Osteocyte (in vitro differentiated cells): Measurements from ENCODE around the gene CUL1. TPM values are rescaled to one million over a fixed set of nuclear protein-coding genes. Genes with fewer than 3 reads are reported as not detected.

ENCODE experiments used
- DNase-seq: peaks from one replicate; pipeline ENCODE4 v3.0.0; 2021; ENCODE audit warnings: mixed read lengths; ENCODE audit not compliant: unreplicated experiment; ENCODE audit errors: extremely low spot score
- H3K27ac Mint-ChIP-seq: one replicate; pipeline ENCODE4 v1.8.0; 2021; ENCODE audit warnings: mild to moderate bottlenecking, mixed read lengths; ENCODE audit not compliant: unreplicated experiment
- H3K27me3 Mint-ChIP-seq: one replicate; pipeline ENCODE4 v1.8.0; 2021; ENCODE audit warnings: mixed read lengths; ENCODE audit not compliant: unreplicated experiment
- H3K36me3 Mint-ChIP-seq: one replicate; pipeline ENCODE4 v1.8.0; 2021; ENCODE audit warnings: mixed read lengths; ENCODE audit not compliant: unreplicated experiment
- H3K4me1 Mint-ChIP-seq: one replicate; pipeline ENCODE4 v1.8.0; 2021; ENCODE audit warnings: mixed read lengths; ENCODE audit not compliant: unreplicated experiment
- H3K4me3 Mint-ChIP-seq: one replicate; pipeline ENCODE4 v1.8.0; 2021; ENCODE audit warnings: mild to moderate bottlenecking, moderate library complexity, mixed read lengths; ENCODE audit not compliant: unreplicated experiment
- H3K9me3 Mint-ChIP-seq: one replicate; pipeline ENCODE4 v1.8.0; 2021; ENCODE audit warnings: mixed read lengths; ENCODE audit not compliant: unreplicated experiment
- total RNA-seq: library from RNA; stranded (reverse); gene quantifications from 2 replicates; pipeline ENCODE4 v1.2.1, GENCODE V29; 2021
- TF ChIP-seq, protein P1 (sequence below): fragments of 200-600 bp; sonication (generic); IDR thresholded peaks from 2 replicates; pipeline ENCODE4 v1.5.0; 2021; ENCODE audit warnings: antibody characterized with exemption, mild to moderate bottlenecking, moderate library complexity

CUL1 gene
- total RNA-seq, 1 donor from 2014 or later: 45.6 TPM

- Mint-ChIP-seq H3K4me1 (no peaks in the 10 kb centered on the region), H3K27me3 (no peaks in the 10 kb centered on the region), H3K9me3 (no peaks in the 10 kb centered on the region), H3K27ac (no peak overlapping the region), H3K36me3 (peaks cover 39% of the 10 kb centered on the region), H3K4me3 (no peak overlapping the region)
- no peak for DNase-seq
- TF ChIP-seq, protein P1, sequence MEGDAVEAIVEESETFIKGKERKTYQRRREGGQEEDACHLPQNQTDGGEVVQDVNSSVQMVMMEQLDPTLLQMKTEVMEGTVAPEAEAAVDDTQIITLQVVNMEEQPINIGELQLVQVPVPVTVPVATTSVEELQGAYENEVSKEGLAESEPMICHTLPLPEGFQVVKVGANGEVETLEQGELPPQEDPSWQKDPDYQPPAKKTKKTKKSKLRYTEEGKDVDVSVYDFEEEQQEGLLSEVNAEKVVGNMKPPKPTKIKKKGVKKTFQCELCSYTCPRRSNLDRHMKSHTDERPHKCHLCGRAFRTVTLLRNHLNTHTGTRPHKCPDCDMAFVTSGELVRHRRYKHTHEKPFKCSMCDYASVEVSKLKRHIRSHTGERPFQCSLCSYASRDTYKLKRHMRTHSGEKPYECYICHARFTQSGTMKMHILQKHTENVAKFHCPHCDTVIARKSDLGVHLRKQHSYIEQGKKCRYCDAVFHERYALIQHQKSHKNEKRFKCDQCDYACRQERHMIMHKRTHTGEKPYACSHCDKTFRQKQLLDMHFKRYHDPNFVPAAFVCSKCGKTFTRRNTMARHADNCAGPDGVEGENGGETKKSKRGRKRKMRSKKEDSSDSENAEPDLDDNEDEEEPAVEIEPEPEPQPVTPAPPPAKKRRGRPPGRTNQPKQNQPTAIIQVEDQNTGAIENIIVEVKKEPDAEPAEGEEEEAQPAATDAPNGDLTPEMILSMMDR: no peak
These were observed 84.2 kb downstream of the CUL1 start for GRCh38 chr7:148782757-148783456.

DNA sequence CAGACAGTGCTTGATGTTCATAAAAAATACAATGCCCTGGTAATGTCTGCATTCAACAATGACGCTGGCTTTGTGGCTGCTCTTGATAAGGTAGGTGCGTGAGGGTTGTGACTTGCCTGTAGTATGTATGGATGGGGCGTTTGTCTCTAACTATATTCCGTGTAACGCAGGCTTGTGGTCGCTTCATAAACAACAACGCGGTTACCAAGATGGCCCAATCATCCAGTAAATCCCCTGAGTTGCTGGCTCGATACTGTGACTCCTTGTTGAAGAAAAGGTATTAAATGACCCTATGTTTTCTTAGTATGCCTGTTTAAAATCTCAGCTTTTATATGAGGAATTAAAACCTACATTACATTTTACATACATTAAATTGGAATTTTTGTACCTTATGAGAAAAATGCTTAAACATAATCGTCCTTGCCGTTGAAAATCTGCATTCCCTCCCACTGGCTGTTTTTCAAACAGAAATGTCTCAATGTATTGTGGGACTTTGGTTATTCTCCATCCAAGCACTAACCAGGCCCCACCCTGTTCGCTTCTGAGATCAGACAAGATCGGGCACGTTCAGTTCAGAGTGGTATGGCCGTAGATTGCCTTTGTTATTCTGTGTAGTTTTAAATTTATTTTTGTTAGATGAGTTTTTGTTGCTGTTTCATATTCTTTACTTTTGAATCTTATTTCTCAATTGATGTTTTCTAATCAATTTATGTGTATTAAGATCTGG lies 85.3 kb downstream of the CUL1 start:
- no peaks in the 10 kb centered on the region for H3K27me3 Mint-ChIP-seq
- H3K36me3 Mint-ChIP-seq: peaks cover 46% of the 10 kb centered on the region
- no peak overlapping the region for H3K4me3 Mint-ChIP-seq
- no peak overlapping the region for H3K27ac Mint-ChIP-seq
- H3K4me1 Mint-ChIP-seq: no peaks in the 10 kb centered on the region
- TF ChIP-seq, protein P1: no peak
- DNase-seq: no peak
- H3K9me3 Mint-ChIP-seq: no peaks in the 10 kb centered on the region

- Mint-ChIP-seq H3K9me3 (no peaks in the 10 kb centered on the region), H3K36me3 (peaks cover 58% of the 10 kb centered on the region), H3K4me1 (no peaks in the 10 kb centered on the region), H3K4me3 (no peak overlapping the region), H3K27me3 (no peaks in the 10 kb centered on the region), H3K27ac (no peak overlapping the region)
- TF ChIP-seq, protein P1: no peak
- no peak for DNase-seq
These were observed 89.0 kb downstream of the CUL1 start for GRCh38 chr7:148787571-148788295.

DNA sequence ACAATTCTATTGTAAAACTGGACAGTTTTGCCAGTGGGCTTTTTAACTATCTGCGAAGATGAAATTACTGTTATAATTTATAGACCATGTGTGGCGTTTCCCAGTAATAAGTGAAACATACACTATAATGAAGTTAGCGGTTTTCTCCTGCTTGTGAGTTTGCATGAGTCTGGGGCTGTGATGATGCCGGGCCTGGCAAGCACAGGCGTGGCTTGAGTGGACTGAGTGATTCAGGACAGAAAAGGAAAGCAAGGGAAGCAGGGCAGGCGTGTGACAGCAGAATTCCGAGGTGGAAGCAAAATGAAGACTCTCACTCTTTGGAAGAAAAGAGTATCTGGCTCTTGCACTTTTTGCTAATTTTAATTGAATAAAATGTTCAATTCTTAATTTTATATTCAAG lies 90.5 kb downstream of the CUL1 start:
- TF ChIP-seq, protein P1: no peak
- Mint-ChIP-seq H3K36me3 (peaks cover 65% of the 10 kb centered on the region), H3K4me1 (no peaks in the 10 kb centered on the region), H3K4me3 (no peak overlapping the region), H3K27me3 (no peaks in the 10 kb centered on the region), H3K9me3 (peaks cover 2% of the 10 kb centered on the region), H3K27ac (no peak overlapping the region)
- DNase-seq: no peak
